Spleen (tissue), 7 donors: ENCODE measurements around the gene MDFI.

Experiments
- POLR2A ChIP-seq, 3 donors: fragments of 450-650 bp; IDR thresholded peaks; one replicate each; pipeline ENCODE4 v1.5.1; 2017; ENCODE audit warnings: antibody characterized with exemption in 3 of 3, mild to moderate bottlenecking in 1 of 3
- POLR2AphosphoS5 ChIP-seq, 3 donors: sonication (generic); formaldehyde crosslinking; IDR thresholded peaks; one replicate each; pipeline ENCODE4 v1.5.1; 2017; ENCODE audit warnings: antibody characterized with exemption in 3 of 3
- TF ChIP-seq, protein P1 (sequence below), 11 experiments: fragments of 200-600 bp in 7 of 11; fragments of 450-650 bp in 4 of 11; sonication (generic) in 4 of 11; IDR thresholded peaks in 8 of 11; conservative IDR thresholded peaks in 3 of 11; 1 replicate in 7 of 11; 2 replicates in 4 of 11; pipeline versions ENCODE4 v1.4.0 to v1.8.0; 2016 to 2021; ENCODE audit warnings: antibody characterized with exemption in 11 of 11, inconsistent platforms in 4 of 11, mild to moderate bottlenecking in 1 of 11
- donor health status: DM: no; HTN: no; CAD: no; lungs with moderate emphysema.
- donor health status: DM: no; HTN: no; CAD: no.
- donor health status: DM: no; HTN: no; CAD: no.

DNA sequence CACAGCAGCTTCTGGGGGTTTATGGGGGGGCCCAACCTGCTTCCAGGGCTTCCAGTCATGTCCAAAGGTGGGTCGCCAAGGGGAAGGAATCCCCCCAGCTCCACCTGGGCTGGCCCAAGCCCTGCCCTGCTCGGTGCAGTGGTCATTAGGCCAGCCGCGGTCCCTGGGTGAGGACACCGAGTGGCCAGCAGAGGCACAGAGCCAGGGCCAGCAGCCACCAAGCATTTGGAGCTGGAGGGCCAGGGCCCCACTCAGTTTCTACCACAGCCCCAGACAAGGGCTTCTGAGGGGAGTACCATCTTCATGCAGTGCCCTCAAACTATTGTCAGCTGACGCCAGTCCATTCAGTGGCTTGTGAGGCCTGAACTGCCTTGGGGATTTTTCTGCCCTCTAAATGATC, 57.6 kb downstream of the MDFI start:
- TF ChIP-seq, protein P1, sequence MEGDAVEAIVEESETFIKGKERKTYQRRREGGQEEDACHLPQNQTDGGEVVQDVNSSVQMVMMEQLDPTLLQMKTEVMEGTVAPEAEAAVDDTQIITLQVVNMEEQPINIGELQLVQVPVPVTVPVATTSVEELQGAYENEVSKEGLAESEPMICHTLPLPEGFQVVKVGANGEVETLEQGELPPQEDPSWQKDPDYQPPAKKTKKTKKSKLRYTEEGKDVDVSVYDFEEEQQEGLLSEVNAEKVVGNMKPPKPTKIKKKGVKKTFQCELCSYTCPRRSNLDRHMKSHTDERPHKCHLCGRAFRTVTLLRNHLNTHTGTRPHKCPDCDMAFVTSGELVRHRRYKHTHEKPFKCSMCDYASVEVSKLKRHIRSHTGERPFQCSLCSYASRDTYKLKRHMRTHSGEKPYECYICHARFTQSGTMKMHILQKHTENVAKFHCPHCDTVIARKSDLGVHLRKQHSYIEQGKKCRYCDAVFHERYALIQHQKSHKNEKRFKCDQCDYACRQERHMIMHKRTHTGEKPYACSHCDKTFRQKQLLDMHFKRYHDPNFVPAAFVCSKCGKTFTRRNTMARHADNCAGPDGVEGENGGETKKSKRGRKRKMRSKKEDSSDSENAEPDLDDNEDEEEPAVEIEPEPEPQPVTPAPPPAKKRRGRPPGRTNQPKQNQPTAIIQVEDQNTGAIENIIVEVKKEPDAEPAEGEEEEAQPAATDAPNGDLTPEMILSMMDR (IDR thresholded peaks at IDR 0.05 in 8 of 11, conservative IDR thresholded peaks at IDR 0.05 in 3 of 11) = no peak
- TF ChIP-seq POLR2AphosphoS5 (IDR thresholded peaks at IDR 0.05) (peak in 2 of 3 donors; percentile 16 to 63), POLR2A (IDR thresholded peaks at IDR 0.05) (no peak)
